Astrocyte (in vitro differentiated cells and primary cell): ENCODE data around the gene SAPCD2. TPM values are rescaled to one million over a fixed set of nuclear protein-coding genes. Genes with fewer than 3 reads are reported as not detected.

Experiments
- DNase-seq: peaks from one replicate; pipeline ENCODE4 v3.0.0-alpha.2; 2010; ENCODE audit warnings: low read depth
- FAIRE-seq: peaks from 2 replicates; lab custom pipeline; 2011; peaks lifted over from hg19 to GRCh38; lab: Jason Lieb, UNC
- H2AFZ ChIP-seq: 2 replicates; pipeline ENCODE4 v1.6.0; 2012; ENCODE audit warnings: low read depth, low read length, inconsistent platforms
- H3K27ac ChIP-seq: 2 replicates; pipeline ENCODE4 v1.5.1; 2011; ENCODE audit warnings: low read depth, low read length, inconsistent platforms
- H3K27me3 ChIP-seq: 2 replicates; pipeline ENCODE4 v1.6.0; 2011; ENCODE audit warnings: low read length, inconsistent platforms; ENCODE audit not compliant: insufficient read depth
- H3K36me3 ChIP-seq: 2 replicates; pipeline ENCODE4 v1.5.1; 2011; ENCODE audit warnings: low read length, inconsistent platforms; ENCODE audit not compliant: insufficient read depth
- H3K4me1 ChIP-seq: 2 replicates; pipeline ENCODE4 v1.5.1; 2011; ENCODE audit warnings: low read length, inconsistent platforms; ENCODE audit not compliant: insufficient read depth
- H3K4me2 ChIP-seq: 2 replicates; pipeline ENCODE4 v1.6.0; 2012; ENCODE audit warnings: low read length, inconsistent platforms
- H3K4me3 ChIP-seq: 2 replicates; pipeline ENCODE4 v1.5.1; 2011; ENCODE audit warnings: low read depth, mild to moderate bottlenecking, low read length, inconsistent platforms; ENCODE audit not compliant: insufficient read depth
- H3K79me2 ChIP-seq: 2 replicates; pipeline ENCODE4 v1.6.0; 2012; ENCODE audit warnings: mild to moderate bottlenecking, low read length, inconsistent platforms; ENCODE audit not compliant: insufficient read depth
- H3K9ac ChIP-seq: 2 replicates; pipeline ENCODE4 v1.6.0; 2012; ENCODE audit warnings: mild to moderate bottlenecking, low read length, inconsistent platforms
- H3K9me3 ChIP-seq: 2 replicates; pipeline ENCODE4 v1.5.1; 2012; ENCODE audit warnings: low read depth, mild to moderate bottlenecking, low read length, inconsistent platforms; ENCODE audit not compliant: insufficient read depth
- H4K20me1 ChIP-seq: 2 replicates; pipeline ENCODE4 v1.6.0; 2012; ENCODE audit warnings: low read length, inconsistent platforms; ENCODE audit not compliant: insufficient read depth
- H3K27ac Mint-ChIP-seq: one replicate; pipeline ENCODE4 v1.8.0; 2021; ENCODE audit warnings: mild to moderate bottlenecking, mixed read lengths; ENCODE audit not compliant: unreplicated experiment
- H3K27me3 Mint-ChIP-seq: one replicate; pipeline ENCODE4 v1.8.0; 2021; ENCODE audit warnings: low read depth, mixed read lengths; ENCODE audit not compliant: unreplicated experiment
- H3K36me3 Mint-ChIP-seq: one replicate; pipeline ENCODE4 v1.8.0; 2021; ENCODE audit warnings: low read depth, mixed read lengths; ENCODE audit not compliant: unreplicated experiment
- H3K4me1 Mint-ChIP-seq: one replicate; pipeline ENCODE4 v1.8.0; 2021; ENCODE audit warnings: low read depth, mixed read lengths; ENCODE audit not compliant: unreplicated experiment
- H3K4me3 Mint-ChIP-seq: one replicate; pipeline ENCODE4 v1.8.0; 2021; ENCODE audit warnings: mild to moderate bottlenecking, moderate library complexity, mixed read lengths; ENCODE audit not compliant: unreplicated experiment
- H3K9me3 Mint-ChIP-seq: one replicate; pipeline ENCODE4 v1.8.0; 2021; ENCODE audit warnings: mild to moderate bottlenecking, mixed read lengths; ENCODE audit not compliant: unreplicated experiment
- EZH2 ChIP-seq: IDR thresholded peaks from 2 replicates; pipeline ENCODE4 v1.6.1; 2012; ENCODE audit warnings: mild to moderate bottlenecking, low read length, inconsistent platforms; ENCODE audit not compliant: insufficient read depth
- total RNA-seq: library from RNA; stranded (reverse); gene quantifications from 2 replicates; pipeline ENCODE4 v1.2.1, GENCODE V29; 2021
- TF ChIP-seq, protein P1 (sequence below): IDR thresholded peaks from 2 replicates; pipeline ENCODE4 v1.5.1; 2011; ENCODE audit warnings: low read depth, mild to moderate bottlenecking, inconsistent platforms, low read length, moderate library complexity; ENCODE audit not compliant: insufficient read depth

The SAPCD2 gene
- total RNA-seq, 1 donor from 2014 or later, result 0.43 TPM

DNA sequence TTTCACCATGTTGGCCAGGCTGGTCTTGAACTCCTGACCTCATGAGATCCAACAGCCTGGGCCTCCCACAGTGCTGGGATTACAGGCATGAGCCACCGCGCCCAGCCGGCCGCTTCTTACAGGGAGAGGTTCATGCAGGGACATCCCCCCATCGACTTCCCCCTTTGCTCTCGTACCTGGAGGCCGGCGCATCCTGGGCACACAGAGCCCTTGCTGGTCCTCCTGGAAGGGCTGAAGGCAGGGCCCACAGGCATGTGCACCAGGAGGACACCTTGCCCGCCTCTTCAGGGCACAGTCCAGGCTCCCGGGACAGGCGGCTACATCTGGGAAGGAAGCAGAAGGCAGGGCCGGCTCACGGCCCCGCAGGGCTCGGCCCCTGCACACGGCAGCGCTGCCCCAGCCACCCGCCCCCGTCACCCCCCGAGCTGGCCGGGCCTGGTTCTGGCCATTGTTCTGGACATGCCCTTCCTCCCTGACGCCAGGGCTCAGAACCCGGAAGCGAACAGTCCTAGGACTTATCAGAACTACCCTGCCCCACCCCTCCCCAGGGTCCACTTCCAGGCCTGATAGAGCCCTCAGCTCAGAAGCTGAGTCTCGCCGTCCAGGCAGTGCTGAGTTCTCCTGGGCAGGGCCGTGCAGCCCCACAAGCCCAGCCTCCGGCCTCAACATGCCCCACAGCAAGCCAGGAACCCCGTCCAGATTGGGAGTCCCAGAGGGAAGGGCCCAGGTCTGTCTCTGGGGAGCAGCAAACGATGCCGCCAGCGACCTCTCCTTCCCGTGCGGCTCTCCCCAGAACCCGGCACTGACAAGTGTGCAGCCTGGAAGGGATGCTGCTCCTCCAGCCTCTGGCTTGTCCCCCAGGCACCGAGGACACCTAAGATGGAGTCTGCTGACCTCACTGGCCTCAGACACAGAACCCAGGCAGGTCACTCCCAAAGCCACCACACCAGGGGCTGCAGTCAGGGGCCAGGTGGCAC, 27.3 kb downstream of the SAPCD2 start:
- H4K20me1 ChIP-seq, result peaks cover 32% of the 10 kb centered on the region
- peaks cover 13% of the 10 kb centered on the region for H3K27me3 Mint-ChIP-seq
- no peaks in the 10 kb centered on the region for H3K36me3 ChIP-seq
- peaks cover 2% of the 10 kb centered on the region for H3K36me3 Mint-ChIP-seq
- no peak overlapping the region for H3K27ac Mint-ChIP-seq
- H3K4me2 ChIP-seq, result no peak overlapping the region
- peaks cover 16% of the 10 kb centered on the region for H3K4me1 ChIP-seq
- no peak overlapping the region for H3K27ac ChIP-seq
- no peaks in the 10 kb centered on the region for H3K9me3 ChIP-seq
- no peaks in the 10 kb centered on the region for H3K27me3 ChIP-seq
- FAIRE-seq (no peak), DNase-seq (no peak)
- no peak overlapping the region for H2AFZ ChIP-seq
- TF ChIP-seq, protein P1, sequence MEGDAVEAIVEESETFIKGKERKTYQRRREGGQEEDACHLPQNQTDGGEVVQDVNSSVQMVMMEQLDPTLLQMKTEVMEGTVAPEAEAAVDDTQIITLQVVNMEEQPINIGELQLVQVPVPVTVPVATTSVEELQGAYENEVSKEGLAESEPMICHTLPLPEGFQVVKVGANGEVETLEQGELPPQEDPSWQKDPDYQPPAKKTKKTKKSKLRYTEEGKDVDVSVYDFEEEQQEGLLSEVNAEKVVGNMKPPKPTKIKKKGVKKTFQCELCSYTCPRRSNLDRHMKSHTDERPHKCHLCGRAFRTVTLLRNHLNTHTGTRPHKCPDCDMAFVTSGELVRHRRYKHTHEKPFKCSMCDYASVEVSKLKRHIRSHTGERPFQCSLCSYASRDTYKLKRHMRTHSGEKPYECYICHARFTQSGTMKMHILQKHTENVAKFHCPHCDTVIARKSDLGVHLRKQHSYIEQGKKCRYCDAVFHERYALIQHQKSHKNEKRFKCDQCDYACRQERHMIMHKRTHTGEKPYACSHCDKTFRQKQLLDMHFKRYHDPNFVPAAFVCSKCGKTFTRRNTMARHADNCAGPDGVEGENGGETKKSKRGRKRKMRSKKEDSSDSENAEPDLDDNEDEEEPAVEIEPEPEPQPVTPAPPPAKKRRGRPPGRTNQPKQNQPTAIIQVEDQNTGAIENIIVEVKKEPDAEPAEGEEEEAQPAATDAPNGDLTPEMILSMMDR, result no peak
- no peak for TF ChIP-seq EZH2
- H3K4me3 Mint-ChIP-seq, result no peak overlapping the region
- peaks cover 2% of the 10 kb centered on the region for H3K4me1 Mint-ChIP-seq
- peaks cover 22% of the 10 kb centered on the region for H3K79me2 ChIP-seq
- H3K4me3 ChIP-seq, result no peak overlapping the region
- no peak overlapping the region for H3K9ac ChIP-seq
- H3K9me3 Mint-ChIP-seq, result no peaks in the 10 kb centered on the region

DNA sequence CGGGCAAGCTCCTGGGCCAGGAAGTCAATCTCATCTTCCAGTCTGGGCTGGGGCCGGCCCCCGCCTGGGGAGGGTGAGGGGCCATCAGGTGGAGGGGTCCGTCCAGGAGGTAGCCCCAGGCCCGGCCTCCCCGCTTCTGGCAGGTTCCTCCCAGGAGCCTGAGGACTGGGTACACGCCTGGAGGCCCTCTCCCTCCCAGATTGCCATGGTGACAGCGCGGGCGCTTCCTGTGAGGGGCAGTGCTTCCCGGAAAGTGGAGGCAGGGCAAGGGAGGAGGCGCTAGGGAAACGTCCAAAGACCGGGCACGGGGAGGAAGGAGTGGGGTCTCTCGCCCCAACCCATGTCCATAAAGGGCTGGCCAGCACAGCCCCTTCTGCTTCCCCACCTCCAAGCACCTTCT, 29.2 kb downstream of the SAPCD2 start:
- H3K4me2 ChIP-seq, result no peak overlapping the region
- no peak overlapping the region for H2AFZ ChIP-seq
- H3K27ac Mint-ChIP-seq, result no peak overlapping the region
- FAIRE-seq, result no peak
- no peaks in the 10 kb centered on the region for H3K9me3 Mint-ChIP-seq
- peaks cover 22% of the 10 kb centered on the region for H3K79me2 ChIP-seq
- H3K9me3 ChIP-seq, result no peaks in the 10 kb centered on the region
- H3K4me1 Mint-ChIP-seq, result peaks cover 2% of the 10 kb centered on the region
- H3K4me1 ChIP-seq, result peaks cover 13% of the 10 kb centered on the region
- no peaks in the 10 kb centered on the region for H3K36me3 ChIP-seq
- H4K20me1 ChIP-seq, result peaks cover 28% of the 10 kb centered on the region
- TF ChIP-seq, protein P1, result no peak
- TF ChIP-seq EZH2, result no peak
- no peaks in the 10 kb centered on the region for H3K27me3 Mint-ChIP-seq
- no peaks in the 10 kb centered on the region for H3K27me3 ChIP-seq
- H3K4me3 ChIP-seq, result no peak overlapping the region
- no peak overlapping the region for H3K9ac ChIP-seq
- peaks cover 6% of the 10 kb centered on the region for H3K36me3 Mint-ChIP-seq
- no peak overlapping the region for H3K27ac ChIP-seq
- H3K4me3 Mint-ChIP-seq, result no peak overlapping the region
- no peak for DNase-seq

DNA sequence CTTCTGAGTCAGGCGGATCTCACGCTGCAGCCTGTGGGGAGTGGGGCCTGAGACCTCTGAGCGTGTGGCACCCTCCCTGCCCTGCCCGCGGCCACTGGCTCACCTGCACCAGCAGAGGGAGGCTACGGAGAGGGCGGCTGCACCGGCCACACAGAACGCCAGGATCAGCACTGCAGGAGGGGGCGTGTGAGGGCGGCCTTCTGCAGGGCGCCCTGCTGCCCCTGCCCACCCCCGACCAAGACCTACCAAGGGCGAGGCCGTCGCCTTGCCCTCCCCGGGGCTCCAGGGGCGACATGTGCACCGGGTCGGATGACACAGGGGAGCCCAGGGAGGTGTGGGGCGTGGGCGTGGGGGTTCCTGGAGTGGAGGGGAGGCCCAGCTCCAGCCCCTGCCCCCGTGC, 29.8 kb downstream of the SAPCD2 start:
- Histone ChIP-seq H3K4me1 (peaks cover 12% of the 10 kb centered on the region), H3K4me3 (no peak overlapping the region), H3K36me3 (no peaks in the 10 kb centered on the region), H3K27ac (no peak overlapping the region), H3K27me3 (no peaks in the 10 kb centered on the region), H3K9ac (no peak overlapping the region), H4K20me1 (peaks cover 28% of the 10 kb centered on the region), H2AFZ (no peak overlapping the region), H3K79me2 (peaks cover 22% of the 10 kb centered on the region), H3K9me3 (no peaks in the 10 kb centered on the region), H3K4me2 (no peak overlapping the region)
- Mint-ChIP-seq H3K4me1 (peaks cover 2% of the 10 kb centered on the region), H3K4me3 (no peak overlapping the region), H3K27ac (no peak overlapping the region), H3K27me3 (no peaks in the 10 kb centered on the region), H3K36me3 (peaks cover 6% of the 10 kb centered on the region), H3K9me3 (no peaks in the 10 kb centered on the region)
- FAIRE-seq (no peak), DNase-seq (no peak)
- TF ChIP-seq, protein P1, result no peak
